Stimulated activated CD8-positive, alpha-beta memory T cell treated with anti-CD3 and anti-CD28 coated beads, Interleukin-15, amount 100 ng/mL, for 4 hours (primary cell): ENCODE measurements around the gene LIF.
"Not testable (repeated sequence)": the region's sequence is repeated elsewhere in the genome, so short reads cannot be mapped to it uniquely, and the experiment has no call there.

ENCODE experiments used
- DNase-seq, 2 donors: peaks; one replicate each; pipeline ENCODE4 v3.0.0-alpha.2; 2020; ENCODE audit warnings: low read depth in 2 of 2

The LIF gene

DNA sequence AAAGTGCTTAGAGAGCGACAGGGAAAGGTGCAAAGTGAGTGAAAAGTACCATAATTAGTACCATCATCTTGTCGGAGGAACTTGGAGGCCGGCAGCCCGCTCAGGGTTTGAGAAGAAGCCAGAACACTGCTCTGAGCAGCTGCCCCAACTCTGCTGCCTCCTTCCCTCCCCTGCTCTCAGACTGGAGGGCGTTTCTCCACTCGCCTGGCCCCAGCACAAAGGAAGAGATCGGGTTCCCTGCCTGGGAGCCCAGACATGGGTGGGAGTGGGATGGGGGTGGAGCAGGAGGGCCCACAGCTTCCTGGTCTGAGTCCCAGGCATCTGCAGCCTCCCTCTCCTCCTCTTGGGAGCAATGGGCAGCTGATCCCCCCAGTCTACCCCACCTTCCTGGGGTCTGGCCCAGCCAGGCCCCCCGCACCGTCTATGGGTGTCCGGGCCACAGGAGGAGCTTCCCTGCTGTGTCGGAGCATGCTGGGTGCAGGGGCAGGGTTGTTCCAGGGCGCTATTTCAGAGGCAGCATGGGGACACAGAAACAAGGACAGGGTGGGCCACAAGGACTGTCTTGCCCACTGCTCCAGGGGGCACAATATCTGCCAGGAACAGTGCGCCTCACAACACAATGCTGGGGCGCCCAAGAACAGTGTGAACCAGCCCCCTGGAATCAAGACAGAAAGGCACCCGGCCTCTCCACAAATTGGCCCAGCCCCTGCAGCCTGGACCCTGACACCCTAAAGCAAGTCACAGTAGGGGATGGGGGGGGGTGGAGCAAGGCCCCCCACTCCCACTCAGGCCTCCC, 4.8 kb downstream of the LIF start:
- no peak for DNase-seq

DNA sequence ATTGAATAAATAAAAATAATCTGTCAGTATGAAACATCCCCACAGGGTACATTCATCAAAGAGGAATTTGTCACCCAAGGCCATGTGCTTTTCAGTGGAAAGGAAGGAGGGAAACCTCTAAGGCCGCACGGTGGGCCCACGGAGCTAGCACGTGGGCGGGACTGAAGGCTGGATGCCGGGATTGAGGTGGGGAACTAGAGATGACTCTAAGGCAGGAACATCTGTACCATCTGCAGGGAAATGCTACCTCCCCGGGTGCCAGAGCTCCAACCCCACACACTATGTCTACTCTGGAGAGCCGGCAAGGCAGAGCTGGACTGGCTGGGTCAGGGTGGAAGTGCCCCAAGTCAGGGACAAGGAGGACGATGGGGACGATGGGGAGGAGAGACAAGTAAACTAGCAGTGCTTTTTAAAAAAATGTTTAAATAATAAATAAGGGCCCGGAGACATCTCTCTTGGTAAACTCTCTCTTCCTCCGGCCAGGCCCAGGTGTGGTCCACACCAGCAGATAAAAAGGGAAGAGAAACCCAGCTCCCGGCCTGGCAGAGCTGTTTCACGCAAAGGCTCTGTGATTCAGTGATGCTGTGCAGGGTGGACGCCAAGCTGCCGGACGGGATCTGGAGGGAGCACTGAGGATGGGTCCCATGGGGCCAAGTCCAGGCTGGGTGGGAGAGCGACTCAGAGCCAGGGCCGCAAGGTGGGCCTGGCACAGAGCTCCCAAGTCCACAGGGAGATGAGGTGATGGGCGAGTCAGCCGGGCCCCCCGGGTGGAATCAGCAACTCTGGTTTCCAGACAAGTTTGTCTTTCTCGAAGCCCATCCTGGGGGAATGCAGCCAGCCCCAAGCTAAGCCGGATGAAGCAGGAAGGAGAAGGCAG, 5.8 kb downstream of the LIF start:
- DNase-seq = no peak

DNA sequence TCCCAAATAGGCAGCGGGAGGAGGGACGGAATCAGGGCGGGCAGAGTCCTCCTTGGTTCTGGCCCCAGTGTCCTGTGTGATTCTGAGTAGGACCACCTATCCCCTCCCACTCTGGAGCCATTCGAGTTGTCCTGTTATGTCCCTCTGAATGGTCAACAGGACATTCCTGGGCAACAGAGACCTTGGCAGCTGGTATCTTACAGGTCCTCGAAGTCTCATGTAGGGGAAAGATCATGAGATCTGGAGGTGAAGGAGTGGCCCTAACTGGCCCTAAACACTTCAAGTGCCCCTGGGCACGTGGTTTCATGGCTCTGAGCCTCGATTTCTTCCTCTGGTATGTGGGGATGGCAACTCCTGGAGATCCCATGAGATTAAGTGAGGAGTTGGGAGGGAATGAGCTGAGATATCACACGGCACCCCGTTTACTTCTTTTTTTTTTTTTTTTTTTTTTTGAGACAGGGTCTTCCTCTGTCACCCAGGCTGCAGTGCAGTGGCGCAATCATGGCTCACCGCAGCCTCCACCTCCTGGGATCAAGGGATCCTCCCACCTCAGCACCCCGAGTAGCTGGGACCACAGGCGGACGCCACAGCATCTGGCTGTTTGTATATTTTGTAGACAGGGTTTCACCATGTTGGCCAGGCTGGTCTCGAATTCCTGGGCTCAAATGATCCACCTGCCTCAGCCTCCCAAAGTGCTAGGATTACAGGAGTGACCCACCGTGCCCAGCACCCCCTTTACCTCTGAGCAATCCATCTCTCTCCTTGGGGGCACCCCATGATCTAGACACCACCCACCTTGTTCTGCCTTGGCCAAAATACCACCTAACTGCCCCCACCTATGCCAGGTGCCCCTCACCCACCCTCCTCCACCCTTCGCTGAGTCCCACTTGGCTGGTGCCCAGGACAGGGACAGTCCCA, 6.8 kb downstream of the LIF start:
- no peak for DNase-seq

DNA sequence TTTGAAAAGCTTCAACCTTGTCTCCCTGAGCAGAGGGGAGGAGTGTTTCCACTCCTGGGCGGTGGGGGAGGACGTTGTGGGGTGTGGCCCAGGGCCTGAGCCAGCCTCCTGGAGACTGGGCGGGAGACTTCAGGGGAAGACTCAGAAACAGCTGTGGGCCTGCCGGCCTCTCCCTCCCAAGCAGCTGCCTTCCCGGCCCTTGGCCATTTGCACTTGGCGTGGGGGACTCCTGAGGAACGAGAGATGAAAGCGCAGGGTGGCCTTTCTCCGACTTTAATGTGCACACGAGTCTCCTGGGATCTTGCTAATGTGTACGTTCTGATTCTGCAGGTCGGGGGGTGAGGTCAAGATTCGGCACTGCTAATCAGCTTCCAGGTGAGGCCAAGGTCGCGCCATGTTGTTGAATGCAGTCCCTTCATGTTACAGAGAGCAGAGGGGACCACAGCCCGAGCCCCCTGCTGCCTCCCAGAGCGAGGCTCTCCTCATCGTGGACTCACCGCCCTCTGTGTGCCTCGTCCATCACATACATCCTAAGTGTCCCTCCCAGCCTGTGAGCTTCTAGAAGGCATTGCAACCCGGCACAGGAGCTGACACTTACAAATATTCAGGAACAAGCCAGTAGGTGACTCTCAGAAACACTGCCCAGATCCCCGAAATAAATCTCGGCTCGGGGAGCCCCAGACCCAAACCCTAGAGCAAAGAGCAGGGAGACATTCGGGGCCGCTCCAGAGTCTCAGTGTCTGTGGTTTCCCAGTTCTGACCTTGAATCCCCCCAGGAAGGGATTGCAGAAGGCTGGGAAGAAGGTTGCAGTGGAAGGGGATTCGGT, 7.7 kb downstream of the LIF start:
- no peak for DNase-seq

DNA sequence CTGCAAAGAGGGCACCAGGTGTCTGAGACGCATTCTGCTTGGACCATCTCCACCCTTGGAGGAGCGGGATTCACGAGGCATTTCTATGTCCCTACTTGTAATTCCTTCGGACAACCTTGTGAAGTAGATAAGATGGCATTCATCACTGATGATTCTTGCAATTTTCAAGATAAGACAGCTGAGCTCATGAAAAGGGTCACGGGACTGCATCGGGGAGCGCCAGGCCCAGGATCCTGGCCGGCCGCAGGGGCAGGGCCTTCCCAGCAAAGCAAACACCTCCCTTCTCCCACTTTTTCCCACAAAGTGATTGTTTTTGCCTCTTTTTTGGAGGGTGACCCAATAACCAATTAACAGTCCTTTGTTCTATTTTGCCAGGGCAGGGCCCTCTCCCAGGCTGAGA, 8.4 kb downstream of the LIF start:
- DNase-seq = no peak

DNA sequence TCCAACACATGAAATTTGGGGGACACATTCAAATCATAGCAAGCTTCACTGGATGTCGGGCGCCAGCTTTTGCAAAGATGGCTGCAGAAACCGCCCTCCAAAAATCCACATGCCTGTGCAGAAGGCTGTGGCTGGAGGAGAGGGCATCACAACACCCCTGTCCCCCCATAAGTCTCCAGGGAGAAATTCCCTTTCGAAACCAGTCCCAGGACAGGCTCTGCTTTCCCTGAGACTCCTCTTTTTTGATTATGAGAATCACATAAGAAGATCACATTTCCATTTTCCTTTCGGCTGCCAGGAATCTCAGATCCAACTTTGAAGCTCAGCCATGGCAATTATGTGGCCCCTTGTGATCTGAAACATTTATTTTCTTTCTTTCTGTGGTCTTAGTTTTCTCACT, 9.7 kb downstream of the LIF start:
- DNase-seq = no peak

DNA sequence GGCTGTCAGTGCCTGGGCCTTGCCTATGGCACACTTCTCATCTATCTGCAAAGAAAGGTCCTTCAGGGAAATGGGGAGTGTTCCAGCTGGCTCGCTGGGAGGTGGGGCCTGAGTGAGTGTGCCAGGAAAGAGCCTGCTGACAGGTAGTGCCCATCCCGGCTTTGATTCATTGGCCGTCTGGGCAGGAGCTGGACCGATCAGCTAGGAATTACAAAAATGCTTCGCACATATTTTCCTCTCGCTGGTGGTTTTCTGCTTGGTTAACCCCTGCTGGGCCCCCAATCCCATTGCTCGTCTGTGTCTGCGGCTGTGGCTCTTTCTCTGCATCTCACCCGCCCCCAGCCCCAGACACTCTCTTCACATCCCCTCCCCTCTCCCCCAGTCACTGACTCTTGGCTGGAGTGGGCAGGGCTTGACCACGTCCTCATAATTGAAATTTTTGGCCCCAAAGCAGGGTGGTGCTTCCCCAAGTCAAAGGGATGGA, 10.8 kb downstream of the LIF start:
- DNase-seq = no peak

DNA sequence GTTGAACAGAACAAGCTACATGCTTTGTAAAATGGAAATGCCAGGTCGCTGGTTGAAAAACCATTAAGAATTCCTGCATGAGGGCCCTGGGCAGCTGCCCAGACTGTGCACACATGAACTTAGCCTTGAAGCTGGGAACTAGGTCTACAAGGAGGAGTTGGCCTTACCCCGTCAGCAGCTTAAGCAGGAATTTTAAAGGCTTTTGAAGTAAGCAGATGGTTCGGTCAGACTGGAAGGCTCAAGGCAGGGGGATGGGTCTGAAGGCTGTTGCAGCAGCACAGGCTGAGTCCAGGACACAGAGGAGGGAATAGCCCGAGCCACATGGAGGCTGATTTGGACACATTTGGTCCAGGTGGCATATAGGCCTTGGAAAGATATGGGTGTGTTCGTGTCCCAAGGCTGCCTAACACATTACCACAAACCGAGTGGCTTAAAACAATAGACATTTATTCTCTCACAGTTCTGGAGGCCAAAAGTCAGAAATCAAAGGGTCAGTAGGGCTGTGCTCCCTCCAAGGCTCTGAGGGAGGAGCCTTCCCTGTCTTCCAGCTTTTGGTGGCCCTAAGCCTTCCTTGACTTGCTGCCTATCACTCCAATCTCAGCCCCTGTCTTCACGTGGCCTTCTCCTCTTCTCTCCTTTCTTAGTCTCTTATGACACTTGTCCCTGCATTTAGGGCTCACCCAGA, 11.6 kb downstream of the LIF start:
- no peak for DNase-seq

DNA sequence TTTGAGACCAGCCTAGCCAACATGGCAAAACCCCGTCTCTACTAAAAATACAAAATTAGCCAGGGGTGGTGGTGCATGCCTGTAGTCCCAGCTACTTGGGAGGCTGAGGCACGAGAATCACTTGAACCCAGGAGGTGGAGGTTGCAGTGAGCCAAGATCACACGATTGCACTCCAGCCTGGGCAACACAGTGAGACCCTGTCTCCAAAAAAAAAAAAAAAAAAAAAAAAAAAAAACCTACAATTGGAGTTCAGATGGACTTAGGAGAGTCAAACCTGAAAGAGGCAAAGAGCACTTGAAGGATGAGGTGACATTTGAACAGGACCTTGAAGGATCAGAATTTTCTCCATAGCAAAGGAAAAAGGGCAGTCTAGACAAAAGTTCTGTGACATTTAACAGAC, 12.2 kb downstream of the LIF start:
- not testable (repeated sequence) for DNase-seq

DNA sequence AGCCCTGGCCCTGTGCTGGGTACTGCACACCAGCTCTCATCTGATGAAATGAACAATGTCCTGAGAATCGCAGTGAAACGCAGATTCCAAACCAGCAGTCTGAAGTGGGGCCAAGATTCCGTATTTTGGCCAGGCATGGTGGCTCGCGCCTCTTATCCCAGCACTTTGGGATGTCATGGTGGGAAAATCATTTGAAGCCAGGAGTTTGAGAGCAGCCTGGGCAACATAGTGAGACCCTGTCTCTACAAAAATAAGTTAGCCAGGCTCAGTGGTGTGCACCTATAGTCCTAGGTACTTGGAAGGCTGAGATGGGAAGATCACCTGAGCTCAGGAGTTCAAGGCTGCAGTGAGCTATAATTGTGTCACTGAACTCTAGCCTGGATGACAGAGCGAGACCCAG, 13.0 kb downstream of the LIF start:
- DNase-seq = no peak

DNA sequence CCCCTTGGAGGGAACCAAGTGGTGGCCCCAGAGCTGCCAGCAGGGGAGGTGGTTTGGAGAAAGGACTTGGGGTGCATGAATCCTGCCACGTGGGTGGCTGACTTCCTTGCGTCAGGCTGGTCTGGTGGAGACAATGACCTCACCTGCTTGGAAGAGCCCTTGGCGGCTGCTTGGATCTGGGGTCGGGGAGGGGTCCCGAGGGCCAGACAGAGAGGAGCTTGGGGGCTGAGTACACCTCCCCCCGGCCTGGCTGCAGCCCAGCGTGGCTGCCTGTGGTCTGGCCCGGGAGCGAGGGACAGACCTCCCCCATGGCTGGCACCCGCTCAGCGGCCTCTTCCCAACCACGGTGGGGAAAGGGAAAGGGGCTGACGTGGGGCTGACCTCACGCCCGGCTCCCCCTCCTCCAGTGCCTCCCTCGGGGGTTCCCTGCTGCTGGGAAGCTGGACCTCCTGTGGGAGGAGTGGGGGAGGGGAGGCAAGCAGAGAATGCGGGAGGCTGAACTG, 13.8 kb downstream of the LIF start:
- DNase-seq = no peak

DNA sequence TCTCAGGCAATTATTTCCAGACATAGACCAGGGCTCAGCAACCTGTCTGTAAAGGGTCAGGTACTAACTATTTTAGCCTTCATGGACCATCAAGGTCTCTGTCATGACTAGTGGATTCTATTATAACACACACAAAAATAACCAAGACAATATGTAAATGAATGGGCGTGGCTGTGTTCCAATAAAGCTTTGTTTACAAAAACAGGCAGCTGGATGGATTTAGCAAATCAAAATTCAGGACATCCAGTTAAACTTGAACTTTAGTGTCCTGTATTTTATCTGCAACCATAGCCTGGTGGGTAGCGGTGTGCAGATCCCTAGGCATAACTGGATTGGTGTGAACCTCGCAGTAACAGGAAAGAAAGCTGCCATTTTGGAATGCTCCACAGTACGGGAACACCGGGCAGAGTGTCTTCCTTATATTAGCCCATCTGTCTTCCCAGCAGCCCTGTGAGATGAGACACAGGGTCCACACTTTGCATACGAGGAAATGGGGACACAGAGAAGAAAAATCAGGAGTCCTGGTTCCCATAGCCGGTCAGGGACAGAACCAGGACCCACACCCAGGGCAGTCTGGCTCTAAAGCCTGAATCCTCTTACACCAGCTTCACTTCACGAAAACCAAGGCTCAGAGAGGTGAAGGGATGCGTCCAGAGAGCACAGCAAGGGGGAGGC, 15.6 kb downstream of the LIF start:
- no peak for DNase-seq

DNA sequence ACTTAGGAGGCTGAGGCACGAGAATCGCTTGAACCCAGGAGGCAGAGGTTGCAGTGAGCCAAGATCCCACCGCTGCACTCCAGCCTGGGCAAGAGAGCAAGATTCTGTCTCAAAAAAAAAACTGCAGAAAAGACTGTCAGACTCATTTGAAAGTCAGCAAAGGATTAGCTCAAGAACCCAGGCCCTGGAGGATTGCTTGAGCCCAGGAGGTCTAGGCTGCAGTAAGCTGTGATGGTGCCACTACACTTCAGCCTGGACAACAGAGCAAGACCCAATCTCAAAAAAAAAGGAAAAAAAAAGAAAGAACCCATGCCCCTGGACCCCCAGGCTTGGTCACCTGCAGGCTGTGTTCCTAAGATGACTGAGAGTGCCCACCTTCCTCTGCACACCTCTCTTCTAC, 16.2 kb downstream of the LIF start:
- no peak for DNase-seq

DNA sequence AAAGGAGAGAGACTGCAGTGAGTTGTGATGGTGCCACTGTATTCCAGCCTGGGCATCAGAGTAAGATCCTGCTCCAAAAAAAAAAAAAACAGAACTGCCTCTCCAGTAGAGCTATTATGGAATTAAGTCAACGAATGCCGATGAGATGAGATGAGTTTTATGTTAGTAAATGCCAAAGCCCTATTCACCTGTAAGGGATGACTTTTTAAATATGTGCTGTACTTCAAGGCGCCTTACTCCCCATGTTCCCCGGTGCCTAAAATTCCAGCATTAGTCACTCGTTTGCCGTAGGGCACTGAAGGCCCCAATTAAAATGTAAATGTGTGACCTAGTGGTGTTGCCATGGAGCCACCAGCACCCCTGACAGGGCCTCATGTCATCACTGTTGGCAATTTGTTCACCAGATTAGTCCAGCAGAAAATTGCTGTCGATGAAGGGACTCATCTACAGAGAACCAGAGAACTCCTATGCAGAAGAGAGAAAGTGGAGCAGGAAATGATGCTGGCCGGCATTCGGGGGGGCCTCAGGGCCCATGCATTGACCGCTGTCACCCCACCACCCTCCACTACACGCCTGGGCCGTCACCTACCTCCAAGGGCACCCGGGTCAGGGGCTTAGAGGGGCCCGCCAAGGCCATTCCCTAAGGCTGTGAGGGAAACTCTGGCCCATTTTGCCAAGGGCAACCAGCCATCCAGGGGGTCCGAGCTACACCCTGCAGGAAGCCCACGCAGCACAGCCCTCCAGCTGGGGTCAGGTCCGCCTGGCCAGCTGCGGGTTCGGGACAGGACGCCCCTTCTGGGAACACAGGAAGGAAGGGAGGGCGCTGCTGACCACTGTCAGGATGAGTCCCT, 17.8 kb downstream of the LIF start:
- DNase-seq = no peak

DNA sequence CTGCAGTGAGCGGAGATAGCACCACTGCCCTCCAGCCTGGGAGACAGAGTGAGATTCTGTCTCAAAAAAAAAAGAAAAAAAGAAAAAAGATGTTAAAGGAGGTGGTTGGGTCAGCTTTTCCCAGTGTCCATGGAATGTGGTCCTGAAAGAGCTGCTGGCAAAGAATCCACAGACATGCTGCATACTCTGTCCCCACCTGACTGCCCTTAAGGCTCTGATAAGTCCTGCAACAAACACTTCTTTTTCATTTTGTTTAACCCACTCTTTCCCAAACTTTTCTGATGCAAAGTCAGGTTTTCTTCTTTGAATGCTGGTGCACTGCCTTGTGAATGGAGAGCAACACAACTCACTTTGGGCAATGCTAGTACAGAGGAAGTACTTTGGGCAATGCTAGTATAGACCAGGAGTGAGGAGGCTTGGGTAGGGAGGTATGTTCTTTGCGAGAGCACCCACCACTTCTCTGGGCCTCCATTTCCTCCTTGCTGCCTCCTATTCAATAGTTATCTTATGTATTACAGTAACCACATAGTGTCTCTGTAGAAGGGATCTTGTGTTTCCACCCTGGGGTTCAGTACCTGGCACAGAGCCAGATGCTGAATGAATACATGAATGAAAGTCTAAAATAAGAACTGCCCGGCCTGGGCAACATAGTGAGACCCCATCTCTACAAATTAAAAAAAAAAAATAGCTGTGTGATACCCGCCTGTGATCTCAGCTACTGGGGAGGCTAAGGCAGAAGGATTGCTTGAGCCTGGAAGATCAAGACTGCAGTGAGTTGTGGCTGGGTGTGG, 18.9 kb downstream of the LIF start:
- no peak for DNase-seq

DNA sequence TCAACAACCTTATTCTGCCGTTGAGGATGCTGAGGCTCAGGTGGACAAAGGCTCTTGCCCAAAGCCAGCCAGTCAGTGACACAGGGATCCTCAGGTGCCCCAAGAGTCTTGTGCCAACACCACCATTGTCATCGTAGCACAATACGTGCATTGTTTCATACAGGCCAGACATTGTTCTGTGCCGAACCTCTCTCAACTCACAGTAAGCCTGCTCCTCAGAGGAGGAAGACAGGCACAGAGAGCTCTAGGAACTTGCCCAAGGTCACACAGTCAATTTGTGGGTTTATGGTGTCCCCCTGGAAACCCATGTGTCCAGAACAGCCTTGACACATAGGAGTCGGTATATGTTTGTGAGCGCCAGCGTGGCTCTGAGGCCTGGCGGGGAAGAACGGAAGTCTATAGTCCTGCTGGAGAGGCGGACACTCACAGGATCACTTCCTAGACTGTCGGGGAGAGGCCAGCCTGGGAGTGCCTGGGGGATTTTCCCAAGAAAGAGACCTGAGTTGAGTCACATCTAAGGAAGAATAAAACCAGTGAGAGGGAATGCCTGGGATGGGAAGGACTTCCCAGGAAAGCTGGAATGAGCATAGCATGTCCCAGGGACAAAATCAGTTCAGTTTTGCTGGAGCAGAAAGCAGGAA, 20.2 kb downstream of the LIF start:
- no peak for DNase-seq

DNA sequence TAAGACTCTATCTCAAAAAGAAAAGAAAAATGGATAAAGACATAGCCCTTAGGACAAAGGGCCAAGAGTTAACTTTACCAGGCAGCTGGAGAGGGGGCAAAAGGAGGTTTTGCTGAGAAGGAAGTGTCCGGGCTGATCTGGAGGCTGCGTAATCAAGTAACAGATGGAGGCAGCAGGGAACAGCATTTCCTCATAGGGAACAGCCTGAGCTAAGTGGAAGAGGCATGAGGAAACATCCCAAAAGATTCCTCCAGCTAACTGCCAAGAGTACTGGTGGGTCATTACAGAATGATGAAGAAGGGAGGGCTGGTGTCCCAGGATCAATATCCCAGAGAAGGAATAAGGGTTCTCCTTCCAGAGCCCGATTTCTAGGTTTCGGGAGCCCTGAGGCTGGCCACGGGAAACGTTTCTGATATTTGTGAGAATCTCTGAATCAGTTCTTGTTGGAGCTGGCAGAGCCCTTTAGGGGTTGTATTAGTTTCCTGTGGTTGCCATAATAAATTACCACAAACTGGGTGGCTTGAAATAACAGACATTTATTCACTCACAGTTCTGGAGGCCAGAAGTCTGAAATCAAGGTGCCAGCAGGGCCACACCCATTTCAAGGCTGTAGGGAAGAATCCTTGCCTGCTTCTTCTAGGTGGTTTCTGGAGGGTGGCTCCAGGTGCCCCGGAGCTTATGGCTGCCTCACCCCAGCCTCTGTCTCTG, 21.2 kb downstream of the LIF start:
- DNase-seq = no peak
